MM.1S (cell line): ENCODE results near the gene PTPRE.

Experiments used
- DNase-seq: peaks from one replicate; pipeline ENCODE4 v3.0.0-alpha.2; 2015
- H2AFZ ChIP-seq: fragments of 300-600 bp; sonication (generic); 2 replicates; pipeline ENCODE4 v1.6.0; 2016; ENCODE audit warnings: antibody characterized with exemption, low read length
- H3F3A ChIP-seq: fragments of 300-600 bp; sonication (generic); 2 replicates; pipeline ENCODE4 v1.6.1; 2016; ENCODE audit warnings: mild to moderate bottlenecking, antibody characterized with exemption, low read length, moderate library complexity, mixed read lengths; ENCODE audit not compliant: insufficient read depth
- H3K27ac ChIP-seq: fragments of 300-600 bp; sonication (generic); 2 replicates; pipeline ENCODE4 v1.5.1; 2016; ENCODE audit warnings: mild to moderate bottlenecking, low read length
- H3K27me3 ChIP-seq: fragments of 300-600 bp; sonication (generic); replicated peaks from 2 replicates; pipeline ENCODE4 v1.6.0; 2016; ENCODE audit warnings: low read length; ENCODE audit not compliant: insufficient read depth
- H3K36me3 ChIP-seq: fragments of 300-600 bp; sonication (generic); replicated peaks from 2 replicates; pipeline ENCODE4 v1.6.1; 2016; ENCODE audit warnings: mild to moderate bottlenecking, low read length, mixed read lengths; ENCODE audit not compliant: insufficient read depth
- H3K4me1 ChIP-seq: fragments of 300-600 bp; sonication (generic); 2 replicates; pipeline ENCODE4 v1.6.1; 2016; ENCODE audit warnings: low read length, mixed read lengths
- H3K4me2 ChIP-seq: fragments of 300-600 bp; sonication (generic); 2 replicates; pipeline ENCODE4 v1.6.0; 2016; ENCODE audit warnings: low read depth, low read length
- H3K4me3 ChIP-seq: fragments of 300-600 bp; sonication (generic); 2 replicates; pipeline ENCODE4 v1.5.1; 2016; ENCODE audit warnings: low read length, mixed read lengths
- H3K79me2 ChIP-seq: fragments of 300-600 bp; sonication (generic); 2 replicates; pipeline ENCODE4 v1.6.1; 2016; ENCODE audit warnings: mixed run types, low read length, mixed read lengths
- H3K9ac ChIP-seq: fragments of 300-600 bp; sonication (generic); 2 replicates; pipeline ENCODE4 v1.6.1; 2016; ENCODE audit warnings: low read length, mixed read lengths
- H3K9me2 ChIP-seq: fragments of 300-600 bp; sonication (generic); replicated peaks from 2 replicates; pipeline ENCODE4 v1.6.1; 2016; ENCODE audit warnings: mild to moderate bottlenecking, low read length, mixed read lengths; ENCODE audit not compliant: insufficient read depth
- H3K9me3 ChIP-seq: fragments of 300-600 bp; sonication (generic); replicated peaks from 2 replicates; pipeline ENCODE4 v1.6.1; 2016; ENCODE audit warnings: mild to moderate bottlenecking, low read length, mixed read lengths; ENCODE audit not compliant: insufficient read depth
- H4K20me1 ChIP-seq: fragments of 300-600 bp; sonication (generic); 2 replicates; pipeline ENCODE4 v1.6.1; 2016; ENCODE audit warnings: mild to moderate bottlenecking, low read length, moderate library complexity, mixed read lengths; ENCODE audit not compliant: insufficient read depth
- CTCF ChIP-seq: fragments of 300-600 bp; sonication (generic); IDR thresholded peaks from 2 replicates; pipeline ENCODE4 v1.5.1; 2016; ENCODE audit warnings: antibody characterized with exemption, low read length, mixed read lengths
- EZH2 ChIP-seq: fragments of 300-600 bp; sonication (generic); optimal IDR thresholded peaks from 2 replicates; pipeline ENCODE3; 2017; ENCODE audit warnings: low read depth, mild to moderate bottlenecking, antibody characterized with exemption, low read length, mixed read lengths
- EZH2phosphoT487 ChIP-seq: fragments of 300-600 bp; sonication (generic); IDR thresholded peaks from 2 replicates; pipeline ENCODE4 v1.6.1; 2018; ENCODE audit warnings: antibody characterized with exemption, low read length

Gene PTPRE

GRCh38 chr10:127923646-127924045 is 16.7 kb downstream of the PTPRE start:
- no peaks in the 10 kb centered on the region for H3K4me1 ChIP-seq
- DNase-seq: no peak
- no peaks in the 10 kb centered on the region for H3K79me2 ChIP-seq
- no peak overlapping the region for H2AFZ ChIP-seq
- no peaks in the 10 kb centered on the region for H3K9me2 ChIP-seq
- TF ChIP-seq EZH2 (no peak), EZH2phosphoT487 (no peak), CTCF (no peak)
- no peak overlapping the region for H3K9ac ChIP-seq
- H3F3A ChIP-seq: no peaks in the 10 kb centered on the region
- no peaks in the 10 kb centered on the region for H3K36me3 ChIP-seq
- no peaks in the 10 kb centered on the region for H3K9me3 ChIP-seq
- H3K4me3 ChIP-seq: no peak overlapping the region
- no peaks in the 10 kb centered on the region for H4K20me1 ChIP-seq
- no peak overlapping the region for H3K4me2 ChIP-seq
- no peak overlapping the region for H3K27ac ChIP-seq
- H3K27me3 ChIP-seq: no peaks in the 10 kb centered on the region

- Histone ChIP-seq H3K9ac (no peak overlapping the region), H3K4me1 (no peaks in the 10 kb centered on the region), H3K36me3 (no peaks in the 10 kb centered on the region), H3K4me3 (no peak overlapping the region), H3K9me3 (no peaks in the 10 kb centered on the region), H3K4me2 (no peak overlapping the region), H3F3A (no peaks in the 10 kb centered on the region), H3K9me2 (no peaks in the 10 kb centered on the region), H2AFZ (no peak overlapping the region), H3K27me3 (no peaks in the 10 kb centered on the region), H3K79me2 (no peaks in the 10 kb centered on the region), H4K20me1 (no peaks in the 10 kb centered on the region), H3K27ac (no peak overlapping the region)
- no peak for DNase-seq
- no peak for TF ChIP-seq CTCF
- TF ChIP-seq EZH2phosphoT487: no peak
- no peak for TF ChIP-seq EZH2
These were observed 18.7 kb downstream of the PTPRE start for GRCh38 chr10:127925471-127926207.

- no peaks in the 10 kb centered on the region for H3K9me3 ChIP-seq
- no peak overlapping the region for H2AFZ ChIP-seq
- H3K4me2 ChIP-seq: no peak overlapping the region
- H3K4me1 ChIP-seq: no peaks in the 10 kb centered on the region
- no peaks in the 10 kb centered on the region for H3F3A ChIP-seq
- no peaks in the 10 kb centered on the region for H3K36me3 ChIP-seq
- H3K79me2 ChIP-seq: no peaks in the 10 kb centered on the region
- H3K27ac ChIP-seq: no peak overlapping the region
- no peak overlapping the region for H3K4me3 ChIP-seq
- no peaks in the 10 kb centered on the region for H3K27me3 ChIP-seq
- no peak for DNase-seq
- no peak overlapping the region for H3K9ac ChIP-seq
- no peak for TF ChIP-seq CTCF
- no peak for TF ChIP-seq EZH2phosphoT487
- TF ChIP-seq EZH2: no peak
- no peaks in the 10 kb centered on the region for H4K20me1 ChIP-seq
- H3K9me2 ChIP-seq: no peaks in the 10 kb centered on the region
These were observed 19.6 kb downstream of the PTPRE start for GRCh38 chr10:127926455-127926854.
